OCI-M1 (cell line): Measurements from ENCODE around the gene SNRPF.
A peak's percentile ranks its signal among the peaks of the same experiment; 100 is the strongest.
"Not testable (repeated sequence)": the region's sequence is repeated elsewhere in the genome, so short reads cannot be mapped to it uniquely, and the experiment has no call there.

ENCODE experiments used
- DNase-seq: peaks from one replicate; lab custom pipeline; 2025; lab: John Stamatoyannopoulos, UW

SNRPF gene

DNA sequence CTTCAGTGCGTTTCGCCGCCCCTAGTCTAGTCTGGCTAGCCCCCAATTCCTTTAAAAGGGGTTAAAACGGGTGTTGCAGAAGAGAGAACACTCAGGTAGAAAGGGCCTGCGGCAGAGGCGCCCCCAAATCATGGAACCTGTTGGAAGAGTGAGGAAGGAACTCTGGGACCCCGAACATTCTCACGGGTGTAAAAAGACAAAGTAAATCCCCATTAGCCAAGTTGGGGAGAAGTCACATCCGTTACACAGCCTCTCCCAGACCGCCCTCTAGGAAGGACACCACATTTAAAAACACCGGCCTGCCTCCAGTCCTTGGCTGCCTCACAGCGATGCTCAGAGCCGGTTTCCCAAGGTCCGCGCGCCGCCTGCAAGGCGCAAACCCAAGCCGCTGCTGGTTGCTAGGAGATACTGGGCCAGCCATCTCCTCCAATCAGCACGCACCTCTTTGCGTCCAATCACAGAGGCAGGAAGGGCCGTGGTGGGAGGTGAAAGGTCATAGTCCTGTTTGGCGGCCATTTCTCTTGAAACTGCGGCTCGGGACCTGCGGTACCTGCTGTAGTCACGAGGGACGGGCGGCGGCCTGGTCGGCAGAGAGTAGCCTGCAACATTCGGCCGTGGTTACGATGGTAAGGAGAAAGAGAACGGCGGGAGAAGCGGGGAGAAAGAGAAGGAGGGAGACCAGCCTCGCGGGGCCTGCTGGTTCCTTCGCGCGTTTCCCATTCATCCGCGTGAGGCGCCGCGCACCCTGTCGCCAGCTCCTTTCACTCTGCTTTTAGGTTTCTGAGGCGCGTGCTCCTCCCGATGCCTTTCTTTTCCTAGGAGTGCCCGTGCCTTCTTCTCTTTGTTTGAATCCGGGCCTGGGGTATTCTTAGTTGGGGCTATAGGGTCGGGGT lies at the start of gene SNRPF:
SNRPF (plus strand) TSS at position 502 of the 893 bp plus-strand sequence; CDS start at position 624, 122 bp downstream.
- peak; percentile 98 for DNase-seq

- no peak for DNase-seq
Measured at GRCh38 chr12:95809000-95809680, 49.6 kb upstream of the SNRPF start.

DNA sequence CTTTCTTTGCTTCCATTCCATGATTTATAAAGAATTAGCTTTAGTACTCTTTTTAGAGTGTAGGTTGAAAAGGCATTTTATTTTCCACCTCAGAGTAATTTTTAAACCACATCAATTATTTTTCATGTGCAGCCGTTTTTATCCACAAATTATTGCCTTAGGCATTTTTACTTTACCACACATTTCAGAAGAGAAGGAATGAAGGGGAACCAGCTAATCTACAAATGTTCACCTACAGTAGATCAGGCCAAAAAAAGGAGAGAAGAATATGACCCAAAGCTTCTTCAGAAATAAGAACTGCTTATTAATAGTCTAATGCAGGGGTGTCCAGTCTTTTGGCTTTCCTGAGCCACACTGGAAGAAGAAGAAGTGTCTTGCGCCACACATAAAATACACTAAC lies 48.3 kb upstream of the SNRPF start:
- no peak for DNase-seq

DNA sequence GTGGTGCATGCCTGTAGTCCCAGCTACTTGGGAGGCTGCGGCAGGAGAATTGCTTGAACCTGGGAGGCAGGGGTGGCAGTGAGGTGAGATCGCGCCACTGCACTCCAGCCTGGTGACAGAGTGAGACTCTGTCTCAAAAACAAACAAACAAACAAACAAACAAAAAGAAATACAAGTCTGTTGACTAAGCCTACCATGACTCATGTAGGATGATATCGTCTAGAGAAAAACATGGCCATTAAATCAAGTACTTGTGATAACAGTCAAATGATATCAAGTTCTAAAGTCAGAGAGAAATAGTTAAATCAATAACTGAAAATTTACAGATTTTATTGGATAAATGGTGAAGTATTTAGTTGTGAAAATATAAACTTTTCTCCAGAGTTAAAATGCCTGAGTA lies 46.6 kb upstream of the SNRPF start:
- not testable (repeated sequence) for DNase-seq

- DNase-seq, result peak; percentile 42
Measured at GRCh38 chr12:95815632-95816212, 43.0 kb upstream of the SNRPF start.

DNA sequence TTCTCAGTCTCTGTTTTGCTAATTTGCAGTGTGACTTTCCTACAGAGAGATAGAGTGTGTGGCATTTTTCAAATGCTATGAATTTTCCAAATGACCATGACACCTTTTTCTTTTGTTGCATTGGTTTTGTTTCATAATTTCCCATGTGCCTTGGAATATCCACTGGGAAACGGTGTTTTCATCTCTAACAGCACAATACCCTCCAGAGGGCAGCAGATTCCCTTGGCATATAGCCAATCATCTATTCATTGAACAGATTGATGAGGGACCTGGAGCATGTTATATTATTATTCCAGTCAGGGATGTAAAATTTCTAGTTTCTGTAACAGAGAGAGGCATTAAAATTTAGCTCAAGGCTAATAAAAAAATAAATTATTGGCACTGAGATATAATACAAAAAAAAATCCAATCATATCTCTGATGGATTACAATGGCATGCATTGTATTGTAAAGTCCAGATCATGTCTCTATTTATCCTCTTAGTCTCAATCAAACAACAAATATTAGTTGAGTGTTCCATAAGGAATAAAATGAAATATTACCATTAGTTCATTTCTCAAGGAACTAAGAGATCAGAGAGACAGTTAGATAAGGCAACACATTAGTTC lies 38.6 kb upstream of the SNRPF start:
- DNase-seq, result peak; percentile 65

DNA sequence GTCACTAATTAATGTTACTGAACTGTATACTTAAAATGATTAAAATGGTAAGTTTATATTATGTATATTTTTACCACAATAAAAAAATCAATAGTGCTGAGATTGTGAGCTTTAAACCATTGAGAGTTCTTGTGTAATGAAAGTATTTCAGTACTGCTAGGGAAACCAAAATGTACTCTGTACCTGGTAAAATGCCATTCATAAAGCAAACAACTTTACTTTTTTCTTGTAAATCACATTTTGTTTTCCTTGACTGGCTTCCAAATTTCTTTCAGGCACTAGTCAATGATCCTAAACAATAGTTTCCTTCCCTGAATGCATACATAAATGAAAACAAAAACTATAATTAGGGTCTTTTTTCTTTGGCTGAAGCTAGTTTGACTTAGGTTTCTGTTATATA lies 29.4 kb upstream of the SNRPF start:
- DNase-seq, result no peak

DNA sequence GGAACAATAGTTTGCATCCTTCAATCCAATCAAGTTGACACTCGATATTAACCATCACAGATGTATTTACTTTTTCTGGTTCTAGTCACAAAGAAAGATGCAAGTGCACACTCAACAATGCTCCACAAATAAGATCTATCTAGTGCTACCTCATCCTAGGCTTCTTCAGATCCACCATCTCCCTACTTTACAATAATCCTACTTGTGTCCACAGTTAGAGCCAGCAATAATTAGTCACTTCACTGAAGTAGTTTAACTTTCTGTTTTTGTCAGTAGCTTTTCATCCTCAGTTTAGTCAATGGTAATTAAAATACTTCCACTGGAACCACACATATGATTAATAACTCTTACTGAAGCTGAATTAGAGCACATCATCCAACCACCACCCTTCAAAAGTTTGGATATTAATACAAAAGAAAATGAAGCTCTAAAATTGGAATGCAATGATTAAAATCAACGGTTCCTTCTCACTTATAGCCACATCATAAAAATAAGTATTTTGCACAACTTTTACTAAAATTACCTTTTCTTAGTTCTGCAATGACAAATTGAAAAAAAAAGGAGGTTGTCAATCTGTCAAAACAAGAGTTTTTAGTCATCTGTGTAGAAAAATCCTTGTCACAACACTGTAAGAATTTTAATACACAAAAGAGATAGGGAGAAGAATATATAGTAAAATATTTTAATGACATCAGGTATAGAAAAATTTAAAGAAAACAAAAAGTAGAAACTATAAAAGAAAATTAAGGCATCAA lies 28.2 kb upstream of the SNRPF start:
- DNase-seq, result no peak

DNA sequence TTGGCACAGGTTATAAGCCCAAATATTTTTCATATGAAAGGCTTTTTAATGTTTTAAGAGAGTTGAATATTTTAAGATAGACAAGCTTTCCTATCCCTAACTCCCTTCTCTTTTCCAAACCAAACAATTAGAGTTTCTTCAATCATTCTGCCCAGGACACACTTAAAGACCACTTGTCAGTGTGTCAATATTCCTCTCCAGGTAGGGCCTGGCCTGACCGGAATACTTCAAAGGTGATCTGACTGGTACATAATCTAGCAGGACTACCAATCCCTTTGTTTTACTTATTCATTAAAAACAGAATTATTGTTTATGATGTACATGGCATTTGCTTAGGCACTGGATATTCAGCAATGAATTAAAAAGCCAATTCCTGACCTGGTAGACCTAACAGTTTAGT lies 24.2 kb upstream of the SNRPF start:
- no peak for DNase-seq

- DNase-seq, result no peak
Measured at GRCh38 chr12:95836185-95836609, 22.6 kb upstream of the SNRPF start.

DNA sequence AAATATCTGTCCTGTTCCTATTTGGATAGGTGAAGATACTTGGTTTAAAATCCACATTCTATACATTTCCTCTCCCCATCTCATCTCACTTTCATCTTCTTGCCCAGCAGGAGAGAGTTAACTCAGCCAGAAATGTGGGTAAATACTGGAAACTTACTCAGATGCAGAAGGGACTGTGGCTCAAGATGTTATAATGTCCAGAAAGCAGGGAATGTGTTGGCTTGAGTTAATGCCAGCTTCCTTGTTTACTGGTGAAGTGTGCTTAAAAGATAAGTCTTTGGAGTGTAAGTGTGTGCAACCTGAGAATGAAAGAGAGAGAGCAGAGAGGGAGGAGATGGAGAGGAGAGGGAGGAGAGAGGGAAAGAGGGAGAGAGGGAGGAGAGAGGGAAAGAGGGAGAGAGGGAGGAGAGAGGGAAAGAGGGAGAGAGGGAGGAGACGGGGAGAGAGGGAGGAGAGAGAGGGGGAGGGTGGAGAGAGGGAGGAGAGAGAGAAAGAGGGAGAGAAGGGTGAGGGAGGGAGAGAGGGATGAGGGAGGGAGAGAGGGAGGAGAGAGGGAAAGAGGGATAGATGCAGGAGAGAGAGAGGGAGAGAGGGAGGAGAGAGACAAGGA lies 22.0 kb upstream of the SNRPF start:
- DNase-seq, result no peak

DNA sequence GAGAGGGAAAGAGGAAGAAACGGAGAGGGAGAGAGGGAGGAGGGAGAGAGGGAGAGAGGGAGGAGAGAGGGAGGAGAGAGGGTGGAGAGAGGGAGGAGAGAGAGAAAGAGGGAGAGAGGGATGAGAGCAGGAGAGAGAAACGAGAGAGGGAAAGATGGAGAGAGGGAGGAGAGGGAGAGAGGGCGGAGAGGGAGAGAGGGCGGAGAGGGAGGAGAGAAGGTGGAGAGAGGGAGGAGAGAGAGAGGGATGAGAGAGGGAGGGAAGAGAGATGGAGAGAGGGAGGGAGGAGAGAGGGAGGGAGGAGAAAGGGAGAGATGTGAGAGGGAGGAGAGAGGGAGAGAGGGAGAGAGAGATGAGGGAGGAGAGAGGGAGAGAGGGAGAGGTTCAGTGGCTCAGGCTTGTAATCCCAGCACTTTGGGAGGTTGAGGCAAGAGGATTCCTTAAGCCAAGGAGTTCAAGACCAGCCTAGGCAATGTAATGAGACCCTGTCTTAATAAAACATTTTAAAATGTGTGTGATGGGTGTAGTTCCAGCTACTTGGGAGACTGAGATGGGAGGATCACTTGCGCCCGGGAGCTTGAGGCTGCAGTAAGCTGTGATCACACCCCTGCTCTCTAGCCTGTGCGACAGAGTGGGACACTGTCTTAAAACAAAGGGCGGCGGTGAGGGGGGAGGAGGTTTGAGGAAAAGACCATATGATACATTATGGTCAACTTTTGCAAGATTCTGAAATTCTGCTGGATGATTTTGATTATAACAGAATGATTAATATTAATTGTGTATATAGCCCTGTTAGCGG lies 21.3 kb upstream of the SNRPF start:
- no peak for DNase-seq

GRCh38 chr12:95838125-95838524 lies 20.6 kb upstream of the SNRPF start:
- DNase-seq, result peak; percentile 35

DNA sequence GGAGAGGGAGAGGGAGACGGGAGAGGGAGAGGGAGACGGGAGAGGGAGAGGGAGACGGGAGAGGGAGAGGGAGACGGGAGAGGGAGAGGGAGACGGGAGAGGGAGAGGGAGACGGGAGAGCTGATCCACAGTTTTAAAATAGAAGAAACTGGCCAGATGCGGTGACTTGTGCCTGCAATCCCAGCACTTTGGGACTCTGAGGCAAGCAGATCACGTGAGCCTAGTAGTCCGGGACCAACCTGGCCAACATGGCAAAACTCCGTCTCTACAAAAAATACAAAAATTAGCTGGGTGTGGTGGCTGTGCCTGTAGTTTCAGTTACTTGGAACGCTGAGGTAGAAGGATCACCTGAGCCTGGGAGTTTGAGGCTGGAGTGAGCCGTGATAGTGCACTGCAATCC lies 16.3 kb upstream of the SNRPF start:
- DNase-seq, result not testable (repeated sequence)

DNA sequence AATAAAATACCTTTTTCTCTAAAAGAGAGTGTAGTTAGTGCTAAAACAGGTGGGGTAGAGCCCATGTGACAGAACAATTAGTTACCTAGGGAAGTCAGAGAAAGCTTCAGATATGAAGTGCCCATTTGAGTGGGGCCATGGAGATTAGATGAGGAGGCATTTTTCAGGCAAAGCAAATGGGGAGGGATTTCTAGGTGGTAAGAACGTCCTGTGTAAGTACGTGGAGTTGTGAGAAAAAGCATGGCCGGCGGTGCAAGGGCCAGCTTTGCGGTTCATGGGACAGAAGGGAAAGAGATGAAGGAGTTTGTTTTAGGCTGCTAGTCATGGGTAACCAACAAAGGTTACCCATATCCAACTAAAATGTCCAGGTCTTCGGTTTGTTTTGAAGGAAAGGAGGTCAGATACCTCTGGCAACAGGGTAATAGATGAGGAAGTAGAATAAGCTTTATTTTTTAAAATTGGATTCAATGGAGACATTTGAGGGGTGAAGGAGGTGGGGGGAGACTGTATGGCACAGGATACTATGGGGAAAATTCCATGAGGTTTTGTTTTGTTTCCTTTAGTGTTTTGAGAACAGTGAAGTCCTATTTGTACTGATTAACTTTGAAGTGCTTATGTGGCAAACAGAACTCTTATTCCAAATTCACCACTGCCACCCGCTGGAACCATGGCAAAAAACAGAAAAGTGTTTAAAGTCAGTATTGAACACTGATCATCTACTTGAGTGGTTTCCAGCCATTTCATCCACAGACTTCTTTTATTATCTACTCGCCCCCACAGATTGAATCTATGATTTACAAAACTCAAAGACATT lies 10.0 kb upstream of the SNRPF start:
- peak; percentile 31 for DNase-seq

DNA sequence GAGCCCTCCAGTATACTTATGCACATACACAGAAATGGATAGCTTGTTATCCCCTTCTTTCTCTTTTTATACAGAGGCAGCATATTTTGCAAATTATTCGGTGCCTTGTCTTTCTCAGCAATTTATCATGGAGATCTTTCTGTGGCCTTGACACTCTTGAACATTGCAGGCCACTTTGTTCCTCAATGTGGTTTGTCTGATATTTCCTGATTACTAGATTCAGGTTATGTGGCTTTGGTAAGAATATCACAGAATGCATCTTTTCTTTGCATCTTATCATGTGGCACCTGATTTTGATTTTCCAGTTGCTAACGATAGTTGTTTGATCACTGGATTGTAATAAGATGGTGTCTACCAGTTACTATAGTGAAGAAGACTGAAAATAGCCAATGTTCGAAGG lies 7.1 kb upstream of the SNRPF start:
- peak; percentile 45 for DNase-seq

DNA sequence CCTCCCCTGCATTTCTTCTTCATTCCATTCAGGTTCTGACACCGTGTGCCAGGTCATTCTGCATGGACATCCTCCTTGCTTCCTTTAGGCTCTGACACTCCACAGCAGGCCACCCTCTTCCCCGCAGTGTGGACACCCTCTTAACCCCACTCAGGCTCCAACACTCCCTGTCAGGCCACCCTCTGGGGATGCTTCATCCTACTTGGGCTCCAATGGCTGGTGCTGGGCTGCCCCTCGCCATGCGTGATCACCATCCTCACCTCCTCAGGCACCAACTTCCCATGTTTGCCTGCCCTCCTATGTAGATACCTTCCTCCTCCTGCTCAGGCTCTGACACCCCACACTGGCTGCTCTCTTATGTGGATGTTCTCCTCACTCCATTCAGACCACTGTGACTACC lies 6.6 kb upstream of the SNRPF start:
- no peak for DNase-seq

DNA sequence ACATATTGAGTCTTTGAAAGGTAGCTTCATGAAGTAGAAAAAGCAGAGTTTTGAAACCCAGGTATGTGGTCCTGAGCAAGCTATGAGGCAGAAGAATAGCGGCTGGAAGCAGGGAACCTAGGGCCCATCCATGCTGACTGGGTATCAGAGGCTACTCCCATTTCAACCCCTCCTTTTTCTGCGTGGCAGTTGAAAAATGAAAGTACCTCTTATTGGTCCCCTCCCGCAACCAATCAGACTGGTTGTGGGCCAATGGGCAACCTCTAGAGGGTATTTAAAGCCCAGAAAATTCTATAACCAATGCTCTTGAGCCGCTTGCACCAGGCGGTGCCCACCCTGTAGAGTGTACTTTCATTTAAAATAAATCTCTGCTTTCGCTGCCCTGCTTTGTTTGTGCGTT lies 1.6 kb upstream of the SNRPF start:
- peak; percentile 85 for DNase-seq

DNA sequence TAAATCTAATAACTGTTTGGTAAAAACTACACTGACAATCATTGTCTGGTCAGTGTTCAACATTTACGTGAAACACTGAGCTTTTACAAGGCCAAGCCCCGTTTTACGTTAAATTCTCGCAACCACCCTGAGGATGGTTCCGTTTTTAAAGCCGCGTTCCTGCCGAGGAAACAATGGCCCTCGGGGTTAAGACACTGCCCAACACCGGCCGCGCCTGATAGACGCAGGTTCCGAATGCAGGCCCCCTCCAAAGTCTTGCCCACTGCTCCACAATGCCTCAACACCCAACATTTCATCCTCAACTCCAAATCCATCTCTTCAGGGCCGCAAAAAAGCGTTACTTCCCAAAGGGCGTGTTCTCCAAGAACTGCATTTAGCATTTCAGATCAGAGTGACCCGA lies 953 bp upstream of the SNRPF start:
- peak; percentile 36 for DNase-seq
